GM10248 (cell line): ENCODE data around the gene TAAR2.

Experiments
- CTCF ChIA-PET: fragments of 300-600 bp; sonication (Branson Sonifier 250); formaldehyde crosslinking; extraction: SDS; loops from one replicate; lab custom pipeline; 2021; ENCODE audit warnings: antibody characterized with exemption; lab: Yijun Ruan, JAX
- POLR2A ChIA-PET: fragments of 350-650 bp; sonication (Branson Sonifier 250); formaldehyde crosslinking; extraction: SDS; loops from one replicate; lab custom pipeline; 2020; ENCODE audit warnings: antibody characterized with exemption; lab: Yijun Ruan, JAX
- DNase-seq: peaks from one replicate; pipeline ENCODE4 v3.0.0; 2012; ENCODE audit errors: extremely low spot score
- CTCF ChIP-seq: IDR thresholded peaks from 2 replicates; pipeline ENCODE4 v1.5.1; 2012; ENCODE audit warnings: mild to moderate bottlenecking, low read depth; ENCODE audit errors: extremely low read depth, missing control alignments, control extremely low read depth

The TAAR2 gene

GRCh38 chr6:132663661-132664060 lies 39.6 kb upstream of the TAAR2 start:
- DNase-seq, result no peak
- no peak for TF ChIP-seq CTCF
- ChIA-PET CTCF (no interaction called here), POLR2A (no interaction called here)

- no peak for TF ChIP-seq CTCF
- DNase-seq, result no peak
- ChIA-PET CTCF (interaction anchor here (2.4 to 4.1 kb wide), 2 partner anchors 8 to 11 kb away, joined by 5 to 25 read pairs; no protein-coding TSS in a partner anchor), POLR2A (no interaction called here)
Observed at GRCh38 chr6:132661906-132662305, 37.8 kb upstream of the TAAR2 start.

- DNase-seq, result no peak
- POLR2A ChIA-PET, result no interaction called here
- CTCF ChIA-PET, result interaction anchor here (1.5 to 4.1 kb wide), 3 partner anchors 8 to 313 kb away, joined by 3 to 25 read pairs (median 4); no protein-coding TSS in a partner anchor
- no peak for TF ChIP-seq CTCF
Observed at GRCh38 chr6:132659082-132659481, 35.0 kb upstream of the TAAR2 start, which contains the start of gene TAAR1. Gene TAAR1 (minus strand): TSS chr6:132659182. CDS start chr6:132646003, 13,179 bp downstream.

- no peak for DNase-seq
- ChIA-PET POLR2A (no interaction called here), CTCF (interaction anchor here (0.8 to 1.9 kb wide), 5 partner anchors 8 to 26 kb away, joined by 3 to 11 read pairs (median 5); no protein-coding TSS in a partner anchor)
- no peak for TF ChIP-seq CTCF
Observed at GRCh38 chr6:132651062-132651461, 27.0 kb upstream of the TAAR2 start.

GRCh38 chr6:132650429-132650828 lies 26.4 kb upstream of the TAAR2 start:
- ChIA-PET POLR2A (no interaction called here), CTCF (interaction anchor here (1.3 to 1.6 kb wide), 2 partner anchors 11 to 25 kb away, joined by 3 to 5 read pairs; no protein-coding TSS in a partner anchor)
- TF ChIP-seq CTCF, result no peak
- DNase-seq, result no peak

- POLR2A ChIA-PET, result no interaction called here
- CTCF ChIA-PET, result interaction anchor here (1.5 kb wide), 1 partner anchor 369 kb away, joined by 3 read pairs; no protein-coding TSS in a partner anchor
- DNase-seq, result no peak
- no peak for TF ChIP-seq CTCF
Observed at GRCh38 chr6:132648828-132649227, 24.8 kb upstream of the TAAR2 start.
